Thyroid gland (tissue), 4 donors: ENCODE results near the gene SLC44A1. TPM values are rescaled to one million over a fixed set of nuclear protein-coding genes. Genes with fewer than 3 reads are reported as not detected.

ENCODE experiments used
- DNase-seq, 2 donors: peaks; one replicate each; pipeline ENCODE4 v3.0.0-alpha.2; 2019
- H3K27ac ChIP-seq, 3 donors: fragments of 200-600 bp; sonication (generic); 1 replicate in 2 of 3; 2 replicates in 1 of 3; pipeline ENCODE4 v1.5.1; 2016 to 2019; ENCODE audit warnings: mild to moderate bottlenecking in 1 of 3, moderate library complexity in 1 of 3
- H3K27me3 ChIP-seq: fragments of 200-600 bp; sonication (generic); one replicate; pipeline ENCODE4 v1.5.1; 2019
- H3K36me3 ChIP-seq, 2 donors: fragments of 200-600 bp; sonication (generic); one replicate each; pipeline ENCODE4 v1.5.1; 2016 to 2019
- H3K4me1 ChIP-seq, 2 donors: fragments of 200-600 bp; sonication (generic); one replicate each; pipeline ENCODE4 v1.5.1; 2017 to 2019
- H3K4me3 ChIP-seq, 3 donors: fragments of 200-600 bp; sonication (generic); replicated peaks in 1 of 3; 1 replicate in 2 of 3; 2 replicates in 1 of 3; pipeline ENCODE4 v1.5.1; 2016; ENCODE audit warnings: mild to moderate bottlenecking in 1 of 3
- H3K9me3 ChIP-seq: fragments of 200-600 bp; sonication (generic); one replicate; pipeline ENCODE4 v1.5.1; 2017
- CTCF ChIP-seq, 6 experiments: fragments of 200-600 bp in 3 of 6; fragments of 450-650 bp in 3 of 6; sonication (generic) in 3 of 6; IDR thresholded peaks; one replicate each; pipeline ENCODE4 v1.5.1; 2016 to 2019; ENCODE audit warnings: antibody characterized with exemption in 6 of 6, mild to moderate bottlenecking in 2 of 6, inconsistent platforms in 1 of 6, moderate library complexity in 1 of 6
- POLR2A ChIP-seq, 2 donors: fragments of 450-650 bp; IDR thresholded peaks; one replicate each; pipeline ENCODE4 v1.6.1; 2017; ENCODE audit warnings: antibody characterized with exemption in 2 of 2, mild to moderate bottlenecking in 2 of 2, moderate library complexity in 1 of 2
- WGBS, 2 donors: methylation state at CpG; one replicate each; pipeline ENCODE4 v1.1.5; 2017; 5-methylcytosine and 5-hydroxymethylcytosine counted together
- intact Hi-C: fragments of 100-400 bp; cut with DNase I; formaldehyde crosslinking; loops from one replicate; pipeline ENCODE4 v1.15.1; 2023
- total RNA-seq, 4 donors: library from RNA; depleted of rRNA; stranded (reverse); fragments of >200 nt; gene quantifications; one replicate each; pipeline ENCODE4 v1.2.3, GENCODE V29; 2016

The SLC44A1 gene
- total RNA-seq, 4 donors from 2014 or later: 102 to 144 (median 132) TPM

- no peaks in the 10 kb centered on the region for H3K9me3 ChIP-seq
- 89 to 93% methylated on average over 3 of the region's 3 CpGs for WGBS, 2 donors
- DNase-seq: no peak
- peaks cover 5 to 10% of the 10 kb centered on the region in 2 donors for H3K4me1 ChIP-seq
- no peaks in the 10 kb centered on the region for H3K36me3 ChIP-seq
- H3K4me3 ChIP-seq: no peak overlapping the region
- peak overlapping the region in 2 of 3 donors; percentile 10 to 16 for H3K27ac ChIP-seq
- H3K27me3 ChIP-seq: no peaks in the 10 kb centered on the region
- intact Hi-C loops: no loop called here
- TF ChIP-seq CTCF (IDR thresholded peaks at IDR 0.05) (no peak), POLR2A (IDR thresholded peaks at IDR 0.05) (no peak)
Measured at GRCh38 chr9:105342147-105342505, 97.7 kb downstream of the SLC44A1 start.

GRCh38 chr9:105344283-105344682 is 99.8 kb downstream of the SLC44A1 start:
- DNase-seq: no peak
- TF ChIP-seq POLR2A (IDR thresholded peaks at IDR 0.05) (no peak), CTCF (IDR thresholded peaks at IDR 0.05) (no peak)
- Histone ChIP-seq H3K4me3 (no peak overlapping the region), H3K27me3 (no peaks in the 10 kb centered on the region), H3K4me1 (peaks cover 5 to 10% of the 10 kb centered on the region in 2 donors), H3K9me3 (no peaks in the 10 kb centered on the region), H3K27ac (no peak overlapping the region), H3K36me3 (no peaks in the 10 kb centered on the region)
- 97 to 100% methylated on average over 2 of the region's 2 CpGs for WGBS, 2 donors
- intact Hi-C loops: no loop called here

- no peaks in the 10 kb centered on the region for H3K9me3 ChIP-seq
- 93 to 94% methylated on average over 1 of the region's 1 CpG for WGBS, 2 donors
- TF ChIP-seq POLR2A (IDR thresholded peaks at IDR 0.05): no peak
- no peak for TF ChIP-seq CTCF (IDR thresholded peaks at IDR 0.05)
- intact Hi-C loops: no loop called here
- H3K27ac ChIP-seq: no peak overlapping the region
- H3K4me3 ChIP-seq: no peak overlapping the region
- DNase-seq: no peak
- no peaks in the 10 kb centered on the region for H3K36me3 ChIP-seq
- H3K4me1 ChIP-seq: peaks cover 3 to 10% of the 10 kb centered on the region in 2 donors
- no peaks in the 10 kb centered on the region for H3K27me3 ChIP-seq
Measured at GRCh38 chr9:105345626-105346025, 101.2 kb downstream of the SLC44A1 start.

GRCh38 chr9:105346273-105346672 is 101.8 kb downstream of the SLC44A1 start:
- no peaks in the 10 kb centered on the region for H3K27me3 ChIP-seq
- WGBS, 2 donors: 92 to 93% methylated on average over 2 of the region's 2 CpGs
- no peaks in the 10 kb centered on the region for H3K9me3 ChIP-seq
- H3K27ac ChIP-seq: no peak overlapping the region
- H3K36me3 ChIP-seq: no peaks in the 10 kb centered on the region
- no peak for DNase-seq
- H3K4me3 ChIP-seq: no peak overlapping the region
- TF ChIP-seq CTCF (IDR thresholded peaks at IDR 0.05): no peak
- TF ChIP-seq POLR2A (IDR thresholded peaks at IDR 0.05): no peak
- intact Hi-C loops: no loop called here
- H3K4me1 ChIP-seq: peaks cover 2 to 9% of the 10 kb centered on the region in 2 donors

- 97 to 98% methylated on average over 3 of the region's 3 CpGs for WGBS, 2 donors
- TF ChIP-seq POLR2A (IDR thresholded peaks at IDR 0.05): no peak
- no peak for TF ChIP-seq CTCF (IDR thresholded peaks at IDR 0.05)
- intact Hi-C loops: no loop called here
Measured at GRCh38 chr9:105354448-105354847, 110.0 kb downstream of the SLC44A1 start.

More at GRCh38 chr9:105354448-105354847, 110.0 kb downstream of the SLC44A1 start:
- Histone ChIP-seq H3K36me3 (no peaks in the 10 kb centered on the region), H3K27ac (no peak overlapping the region), H3K27me3 (no peaks in the 10 kb centered on the region), H3K4me3 (no peak overlapping the region), H3K9me3 (no peaks in the 10 kb centered on the region), H3K4me1 (peaks cover 0 to 3% of the 10 kb centered on the region in 2 donors)
- DNase-seq: no peak
